HG02623 (cell line): ENCODE data around the gene ZNF765.
"Not testable (repeated sequence)": the region's sequence is repeated elsewhere in the genome, so short reads cannot be mapped to it uniquely, and the experiment has no call there.

Source experiments
- ATAC-seq: cut with Tn5 transposase; IDR thresholded peaks from one replicate; pipeline ENCODE4 v1.9.1; 2021; ENCODE audit warnings: moderate library complexity; ENCODE audit not compliant: unreplicated experiment

The ZNF765 gene

DNA sequence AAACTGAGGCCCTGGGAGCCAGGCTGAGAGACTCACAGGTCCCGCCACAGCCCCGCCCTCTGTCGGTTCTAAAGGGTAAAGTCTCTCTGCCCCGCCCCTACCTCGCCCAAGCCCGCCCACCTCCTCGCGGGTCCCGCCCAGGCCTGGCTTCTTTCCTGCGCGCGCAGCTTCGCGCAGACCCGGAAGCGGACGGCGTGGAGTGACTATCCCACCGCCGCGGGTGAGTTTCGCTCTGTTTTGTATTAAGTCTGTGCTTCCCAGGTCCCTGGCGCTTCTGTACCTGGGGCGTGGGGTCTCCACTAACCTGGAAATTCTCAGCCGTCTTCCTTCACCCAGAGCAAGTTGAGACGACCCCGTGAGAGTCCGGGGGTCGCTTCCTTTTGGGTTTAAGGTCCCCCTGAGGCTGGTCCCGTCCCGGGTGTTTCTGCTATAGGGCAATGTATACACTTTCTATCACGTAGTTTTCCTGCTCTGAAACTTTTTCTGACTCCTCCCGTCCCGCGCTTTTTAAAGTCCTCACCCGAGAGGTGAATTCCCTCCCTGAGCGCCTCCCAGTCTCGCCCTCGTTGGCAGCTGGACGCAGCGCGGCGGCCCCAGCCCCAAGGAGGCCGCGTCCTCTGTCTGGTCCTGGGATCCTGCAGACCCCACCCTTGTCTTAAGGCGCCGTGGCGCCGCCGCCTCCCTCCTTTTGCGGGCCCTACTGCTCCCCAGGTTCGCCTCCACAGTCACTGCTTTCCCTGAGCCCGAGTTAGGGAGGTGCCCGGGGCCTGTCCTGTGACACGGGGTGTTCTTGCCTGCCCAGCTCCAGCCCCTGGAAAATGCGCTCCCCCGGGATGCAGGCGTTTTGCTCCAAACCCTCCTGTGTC is at the start of gene ZNF765:
Gene ZNF765 (plus strand): TSS at position 176 of the 866 bp plus-strand sequence. CDS start 2,867 bp downstream, outside the sequence.
- ATAC-seq = peak; percentile 86

DNA sequence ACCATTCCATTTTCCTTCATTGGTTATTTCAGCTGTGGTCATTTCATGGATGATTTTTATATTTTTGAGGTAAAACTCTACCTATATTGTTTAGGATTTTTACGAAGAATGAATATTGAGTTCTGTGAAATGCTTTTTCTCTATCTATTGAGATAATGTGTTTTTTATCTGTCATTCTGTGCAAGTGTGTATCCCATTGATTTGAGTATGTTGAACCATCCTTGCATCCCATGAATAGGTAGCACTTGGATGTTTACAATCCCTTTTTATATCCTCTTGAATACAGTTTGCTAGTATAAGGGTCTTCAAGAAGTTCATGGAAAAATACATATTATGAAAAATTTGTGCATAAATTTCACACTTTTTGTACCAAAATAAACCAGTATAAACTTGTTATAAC is 39.2 kb upstream of the ZNF765 start:
- ATAC-seq = no peak

DNA sequence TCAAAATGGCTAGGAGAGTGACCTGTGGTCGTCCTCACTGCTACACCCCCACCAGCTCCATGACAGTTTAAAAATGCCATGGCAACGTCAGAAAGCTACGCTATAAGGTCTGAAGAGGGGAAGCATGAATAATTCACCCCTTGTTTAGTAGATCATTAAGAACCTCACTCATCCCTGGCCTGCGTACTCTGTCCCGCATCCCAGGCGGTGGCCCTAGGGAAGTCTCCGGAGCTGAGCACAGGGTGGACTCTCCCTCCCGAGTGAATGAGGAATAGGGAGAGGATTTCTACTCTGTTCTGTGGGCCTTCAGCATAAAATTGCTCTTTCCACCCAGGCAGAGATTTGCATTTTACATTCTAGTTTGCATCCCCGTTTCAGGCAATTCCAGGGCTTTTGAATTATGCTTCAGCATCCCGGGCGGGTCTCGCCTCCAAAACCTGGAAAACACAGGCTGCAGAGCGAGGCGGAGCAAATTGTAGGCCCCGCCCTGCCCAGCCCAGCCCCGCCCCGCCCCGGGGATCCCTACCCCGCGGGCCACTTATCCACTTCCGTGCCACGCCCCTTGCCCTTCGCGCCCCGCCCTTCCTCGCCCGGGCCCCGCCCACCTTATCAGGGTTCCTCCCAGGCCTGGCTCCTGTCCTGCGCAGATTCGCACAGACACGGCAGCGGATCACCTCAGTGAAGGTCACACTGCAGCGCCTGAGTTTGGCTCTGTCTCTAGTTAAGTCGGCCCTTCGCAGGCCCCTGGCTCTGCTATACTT is 36.9 kb upstream of the ZNF765 start:
- ATAC-seq = no peak

DNA sequence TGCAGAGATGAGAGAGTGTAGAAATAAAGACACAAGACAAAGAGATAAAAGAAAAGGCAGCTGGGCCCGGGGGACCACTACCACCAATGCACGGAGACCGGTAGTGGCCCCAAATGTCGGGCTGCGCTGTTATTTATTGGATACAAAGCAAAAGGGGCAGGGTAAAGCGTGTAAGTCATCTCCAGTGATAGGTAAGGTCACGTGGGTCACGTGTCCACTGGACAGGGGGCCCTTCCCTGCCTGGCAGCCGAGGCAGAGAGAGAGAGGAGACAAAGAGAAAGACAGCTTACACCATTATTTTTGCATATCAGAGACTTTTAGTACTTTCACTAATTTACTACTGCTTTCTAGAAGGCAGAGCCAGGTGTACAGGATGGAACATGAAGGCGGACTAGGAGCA is 34.9 kb upstream of the ZNF765 start:
- not testable (repeated sequence) for ATAC-seq

DNA sequence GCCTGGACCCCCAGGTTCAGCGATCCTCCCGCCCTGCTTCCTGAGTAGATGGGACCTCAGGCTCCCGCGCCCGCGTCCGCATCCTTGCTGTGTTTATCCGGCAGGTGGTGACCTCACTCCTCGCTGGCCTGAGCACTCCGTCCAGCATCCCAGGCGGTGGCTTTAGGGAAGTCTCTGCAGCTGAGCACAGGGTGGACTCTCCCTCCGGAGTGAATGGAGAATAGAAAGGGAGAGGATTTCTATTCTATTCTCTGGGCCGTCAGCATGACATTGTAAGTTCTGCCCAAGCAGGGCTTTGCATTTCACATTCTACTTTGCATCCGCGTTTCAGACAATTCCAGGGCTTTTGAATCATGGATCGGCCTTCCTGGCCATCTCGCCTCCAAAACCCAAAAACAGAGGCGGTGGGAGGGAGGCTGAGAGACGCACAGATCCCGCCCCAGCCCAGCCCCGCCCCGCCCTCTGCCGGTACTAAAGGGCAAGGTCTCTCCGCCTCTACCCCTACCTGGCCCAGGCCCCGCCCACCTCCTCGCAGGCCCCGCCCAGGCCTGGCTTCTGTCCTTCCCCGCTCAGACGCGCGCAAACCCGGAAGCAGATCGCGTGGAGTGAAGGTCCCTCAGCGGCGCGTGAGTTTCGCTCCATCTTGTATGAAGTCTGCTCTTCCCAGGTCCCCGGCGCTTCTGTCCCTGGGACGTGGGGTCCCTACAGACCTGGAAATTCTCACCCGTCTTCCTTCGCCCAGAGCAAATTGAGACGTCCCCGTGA is 29.6 kb upstream of the ZNF765 start, which contains the start of gene ZNF525:
Gene ZNF525 (plus strand): TSS at position 572 of the 765 bp plus-strand sequence. CDS start 6,577 bp downstream, outside the sequence.
- ATAC-seq = peak; percentile 95

DNA sequence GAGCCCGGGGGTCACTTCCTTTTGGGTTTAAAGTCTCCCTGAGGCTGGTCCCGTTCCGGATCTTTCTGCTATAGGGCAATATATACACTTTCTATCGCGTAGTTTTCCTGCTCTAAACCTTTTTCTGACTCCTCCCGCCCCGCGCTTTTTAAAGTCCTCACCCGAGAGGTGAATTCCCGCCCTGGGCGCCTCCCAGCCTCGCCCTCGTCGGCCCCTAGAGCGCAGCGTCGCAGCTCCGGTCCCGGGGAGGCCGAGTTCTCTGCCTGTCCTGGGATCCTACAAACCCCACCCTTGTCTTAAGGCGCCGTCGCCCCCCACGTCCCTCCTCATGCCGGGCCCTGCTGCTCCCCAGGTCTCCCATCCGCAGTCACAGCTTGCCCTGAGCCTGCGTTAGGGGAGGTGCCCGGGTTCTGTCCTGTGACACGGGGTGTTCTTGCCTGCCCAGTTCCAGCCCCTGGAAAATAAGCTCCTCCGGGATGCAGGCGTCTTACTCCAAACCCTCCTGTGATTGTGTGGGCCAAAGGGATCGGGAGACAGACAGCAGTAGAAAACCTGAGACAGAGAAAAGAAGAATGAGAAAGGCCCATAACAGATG is 29.0 kb upstream of the ZNF765 start:
- ATAC-seq = peak; percentile 26

DNA sequence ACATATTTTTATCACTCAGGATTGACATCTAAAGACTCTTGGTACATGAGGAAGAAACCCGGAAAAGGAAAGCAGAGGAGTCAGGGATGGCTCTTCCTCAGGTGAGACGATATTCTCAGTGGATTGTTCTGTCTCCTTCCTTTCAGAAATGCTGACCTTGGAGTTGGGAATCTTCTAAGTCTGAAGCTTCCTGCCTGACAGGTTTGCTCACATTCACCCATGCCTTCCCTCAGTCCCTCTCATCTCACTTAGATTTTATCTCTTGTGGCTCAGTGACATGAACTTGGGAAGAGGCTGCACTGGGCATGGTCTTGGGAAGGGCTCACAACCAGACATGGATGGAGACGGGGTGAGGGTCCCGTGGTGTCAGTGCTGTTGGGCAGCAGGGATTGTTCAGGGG is 22.8 kb upstream of the ZNF765 start:
- ATAC-seq = no peak

DNA sequence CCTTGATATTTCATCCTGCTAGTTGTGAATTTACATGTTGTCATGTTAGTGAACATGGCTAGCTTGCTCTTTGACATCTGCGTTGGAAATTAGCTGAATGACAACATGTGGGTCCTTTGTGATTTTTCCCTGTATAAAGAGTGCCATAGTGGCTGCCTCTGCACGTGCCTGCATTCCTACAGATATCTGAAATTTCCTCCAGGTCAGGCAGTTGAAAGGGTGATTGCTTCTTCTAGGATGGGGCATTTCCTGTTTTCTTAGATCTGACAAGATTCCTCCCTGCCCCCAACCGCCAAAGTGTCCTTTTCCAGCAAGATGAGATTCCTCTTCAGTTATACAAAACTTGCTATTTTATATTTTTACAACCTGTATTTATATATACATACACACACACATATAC is 20.7 kb upstream of the ZNF765 start:
- ATAC-seq = no peak

DNA sequence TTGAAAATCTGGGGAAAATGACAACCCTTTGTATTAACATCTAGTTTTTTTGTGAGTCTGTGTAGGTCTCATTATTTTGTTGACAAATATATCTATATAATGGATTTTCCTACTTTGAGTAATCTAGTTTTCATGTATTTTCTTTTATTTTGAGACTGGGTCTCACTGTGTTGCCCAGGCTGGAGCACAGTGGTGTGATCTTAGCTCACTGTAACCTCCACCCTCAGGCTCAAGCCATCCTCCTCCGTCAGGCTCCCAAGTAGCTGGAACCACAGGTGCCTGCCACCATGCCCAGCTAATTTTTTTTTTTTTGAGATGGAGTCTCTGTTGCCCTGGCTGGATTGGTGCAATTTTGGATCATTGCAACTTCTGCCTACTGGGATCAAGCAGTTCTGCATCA is 20.2 kb upstream of the ZNF765 start:
- ATAC-seq = no peak

DNA sequence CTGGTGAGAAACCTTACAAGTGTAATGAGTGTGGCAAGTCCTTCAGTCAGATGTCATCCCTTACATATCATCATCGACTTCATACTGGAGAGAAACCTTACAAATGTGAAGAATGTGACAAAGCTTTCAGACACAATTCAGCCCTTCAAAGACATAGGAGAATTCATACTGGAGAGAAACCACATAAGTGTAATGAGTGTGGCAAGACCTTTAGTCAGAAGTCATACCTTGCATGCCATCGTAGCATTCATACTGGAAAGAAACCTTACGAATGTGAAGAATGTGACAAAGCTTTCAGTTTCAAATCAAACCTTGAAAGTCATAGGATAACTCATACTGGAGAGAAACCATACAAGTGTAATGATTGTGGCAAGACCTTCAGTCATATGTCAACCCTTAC is 13.6 kb upstream of the ZNF765 start:
- no peak for ATAC-seq

DNA sequence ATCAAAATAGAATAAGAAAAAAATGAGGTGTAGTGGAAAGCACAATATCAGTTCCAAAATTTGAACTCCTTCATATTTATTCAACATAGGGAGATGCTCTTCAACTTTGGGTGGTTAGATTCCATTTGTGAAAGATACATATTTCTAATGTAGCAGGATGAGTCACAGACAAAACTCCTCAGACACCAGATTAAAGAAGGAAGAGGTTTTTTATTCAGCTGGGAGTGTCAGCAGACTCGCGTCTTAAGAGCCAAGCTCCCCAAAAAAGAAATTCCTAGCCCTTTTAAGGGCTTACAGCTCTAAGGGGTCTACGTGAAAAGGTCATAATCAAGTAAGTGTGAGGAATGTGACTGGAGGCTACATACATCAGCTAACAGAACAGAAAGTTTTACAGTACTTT is 6.8 kb upstream of the ZNF765 start:
- no peak for ATAC-seq

DNA sequence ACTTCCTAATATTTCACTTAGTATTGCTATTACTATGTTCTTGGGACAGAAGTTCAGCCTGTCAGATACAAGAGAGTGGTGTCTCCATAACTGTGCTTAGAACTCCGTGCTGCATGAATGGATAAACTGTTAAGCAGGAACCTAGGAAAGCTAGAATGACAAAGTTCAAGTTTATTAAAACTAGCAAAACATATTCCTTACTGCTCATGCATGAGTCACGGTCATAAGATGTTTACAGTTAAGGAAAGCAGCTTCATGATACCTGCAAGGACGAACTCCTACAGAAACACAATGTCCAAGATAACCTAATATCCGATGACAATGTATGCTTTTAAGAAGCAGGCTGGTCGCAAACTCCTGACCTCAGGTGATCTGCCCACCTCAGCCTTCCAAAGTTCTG is 6.0 kb upstream of the ZNF765 start:
- no peak for ATAC-seq

DNA sequence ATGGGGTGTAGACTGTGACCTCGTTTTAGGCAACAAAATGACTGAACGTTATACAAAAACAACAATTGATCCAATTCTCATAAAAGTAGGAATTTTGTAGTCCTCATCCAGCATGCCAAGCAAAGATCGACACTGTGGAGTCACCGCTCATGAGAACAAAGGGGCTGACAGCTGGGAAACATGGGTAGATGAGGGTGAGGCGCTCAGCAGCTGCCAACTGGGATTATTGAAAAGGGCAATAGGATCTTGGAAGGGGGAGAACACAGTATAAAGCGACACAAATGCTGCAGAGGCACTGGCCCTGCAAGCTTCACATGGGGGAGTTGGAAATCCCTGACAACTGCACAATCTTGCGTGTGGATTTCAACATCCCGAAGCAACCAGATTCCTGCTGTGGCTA is 5.4 kb upstream of the ZNF765 start:
- ATAC-seq = no peak

DNA sequence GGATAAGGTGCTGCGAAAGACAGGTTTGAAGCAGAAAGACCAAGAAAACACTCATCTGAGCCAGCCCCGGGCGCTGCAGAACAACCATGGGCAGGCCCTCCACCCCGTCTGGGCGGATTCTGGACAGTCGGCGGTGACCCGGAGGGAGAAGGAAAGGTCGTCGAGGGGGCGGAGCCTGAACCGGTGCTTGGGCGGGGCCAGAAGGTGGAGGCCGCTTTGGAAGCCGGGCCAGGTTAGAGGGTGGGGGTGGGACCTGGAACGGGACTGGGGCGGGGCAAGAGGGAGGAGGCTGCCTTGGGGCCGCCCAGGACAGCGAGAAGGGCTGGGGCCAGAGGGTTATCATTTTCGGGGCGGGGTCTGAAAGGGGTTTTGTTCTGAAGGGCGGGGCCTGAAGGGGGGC is 5.0 kb upstream of the ZNF765 start:
- no peak for ATAC-seq

DNA sequence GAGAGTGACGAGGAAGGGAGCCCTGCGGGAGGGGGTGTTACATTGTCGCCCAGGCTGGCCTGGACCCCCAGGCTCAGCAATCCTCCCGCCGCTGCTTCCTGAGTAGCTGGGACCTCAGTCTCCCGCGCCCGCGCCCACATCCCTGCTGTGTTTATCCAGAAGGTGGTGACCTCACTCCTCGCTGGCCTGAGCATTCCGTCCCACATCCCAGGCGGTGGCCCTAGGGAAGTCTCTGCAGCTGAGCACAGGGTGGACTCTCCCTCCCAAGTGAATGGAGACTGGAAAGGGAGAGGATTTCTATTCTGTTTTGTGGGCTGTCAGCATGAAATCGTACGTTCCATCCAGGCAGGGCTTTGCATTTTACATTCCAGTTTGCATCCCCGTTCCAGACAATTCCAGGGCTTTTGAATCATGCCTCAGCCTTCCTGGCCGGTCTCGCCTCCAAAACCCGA is 401 bp upstream of the ZNF765 start:
- no peak for ATAC-seq

DNA sequence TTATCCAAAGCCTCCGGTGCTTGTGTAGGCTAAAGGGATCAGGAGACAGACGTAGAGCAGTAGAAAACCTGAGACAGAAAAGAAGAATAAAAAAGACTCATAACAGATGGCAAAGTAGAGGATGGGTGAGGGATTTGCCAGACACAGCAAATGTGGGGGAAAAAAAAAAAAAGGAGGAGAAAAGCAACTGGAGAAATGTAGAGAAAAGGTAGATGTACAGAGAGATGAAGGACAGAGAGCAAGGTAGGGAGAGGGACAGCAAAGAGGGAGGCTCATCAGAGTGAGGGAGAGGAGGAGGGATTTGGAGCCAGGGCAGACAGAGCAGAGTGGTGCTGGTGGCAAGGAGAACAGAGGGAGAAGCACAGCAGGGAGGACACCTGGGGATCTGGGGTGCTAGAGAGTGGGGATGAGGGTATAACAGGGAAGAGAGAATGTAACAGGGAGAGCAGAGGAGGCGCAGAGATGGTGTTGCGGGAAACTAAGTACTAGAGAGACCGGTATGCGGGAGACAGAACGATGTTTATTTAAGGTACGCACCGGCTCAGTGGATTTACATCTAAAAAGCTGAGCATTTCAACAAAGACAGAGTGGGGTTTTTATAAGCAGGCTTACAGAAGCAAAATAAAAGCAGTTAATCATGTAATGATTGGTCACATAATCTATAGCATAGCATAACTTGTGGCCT is 1.0 kb downstream of the ZNF765 start:
- not testable (repeated sequence) for ATAC-seq

DNA sequence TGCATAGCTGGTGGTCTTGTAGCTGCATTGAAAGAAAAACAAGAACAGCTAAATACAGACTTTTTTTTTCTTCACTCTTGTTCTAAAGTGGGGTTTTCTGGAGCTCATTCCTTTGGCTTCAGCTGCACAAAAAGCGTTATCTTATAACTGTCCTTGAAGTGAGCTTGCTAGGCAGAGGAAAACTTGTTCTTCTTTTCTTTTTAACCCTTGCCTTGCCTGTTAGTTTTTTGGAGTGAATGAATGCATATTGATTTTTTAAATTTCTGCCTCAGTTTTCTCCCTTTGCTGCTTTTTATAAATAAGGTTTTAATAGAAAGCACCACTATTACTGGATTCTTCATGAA is 1.5 kb downstream of the ZNF765 start:
- no peak for ATAC-seq

DNA sequence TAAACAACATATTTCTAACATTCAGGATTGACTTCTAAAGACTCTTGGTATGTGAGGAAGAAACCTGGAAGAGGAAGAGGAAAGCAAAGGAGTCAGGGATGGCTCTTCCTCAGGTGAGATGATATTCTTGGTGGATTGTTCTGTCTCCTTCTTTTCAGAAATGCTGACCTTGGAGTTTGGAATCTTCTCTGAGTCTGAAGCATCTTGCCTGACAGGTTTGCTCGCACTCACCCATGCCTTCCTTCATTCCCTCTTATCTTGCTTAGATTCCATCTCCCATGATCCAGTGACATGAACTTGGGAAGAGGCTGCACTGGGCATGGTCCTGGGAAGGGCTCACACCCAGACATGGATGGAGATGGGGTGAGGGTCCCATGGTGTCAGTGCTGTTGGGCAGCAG is 3.0 kb downstream of the ZNF765 start:
- not testable (repeated sequence) for ATAC-seq

DNA sequence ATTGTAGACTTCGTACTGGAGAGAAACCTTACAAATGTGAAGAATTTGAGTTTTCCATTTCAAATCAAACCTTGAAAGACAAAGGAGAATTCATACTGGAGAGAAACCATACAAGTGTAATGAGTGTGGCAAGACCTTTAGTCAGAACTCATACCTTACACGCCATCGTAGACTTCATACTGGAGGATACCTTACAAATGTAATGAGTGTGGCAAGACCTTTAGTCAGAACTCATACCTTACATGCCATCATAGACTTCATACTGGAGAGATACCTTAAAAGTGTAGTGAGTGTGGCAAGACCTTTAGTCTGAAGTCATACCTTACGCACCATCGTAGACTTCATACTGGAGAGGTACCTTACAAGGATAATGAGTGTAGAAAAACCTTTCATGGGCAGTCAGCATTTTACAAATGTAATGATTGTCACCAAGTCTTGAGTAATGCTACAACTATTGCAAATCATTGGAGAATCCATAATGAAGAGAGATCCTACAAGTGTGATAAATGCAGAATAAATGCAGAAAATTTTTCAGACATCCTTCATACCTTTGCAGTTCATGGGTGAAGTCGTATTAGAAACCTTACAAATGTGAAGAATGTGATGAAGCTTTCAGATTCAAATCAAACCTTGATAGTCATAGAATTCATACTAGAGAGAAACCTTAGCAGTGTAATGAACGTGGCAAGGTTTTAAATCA is 14.7 kb downstream of the ZNF765 start:
- no peak for ATAC-seq
